Epidermal melanocyte (primary cell): ENCODE measurements around the gene CEACAM4.

Experiments
- DNase-seq: peaks from one replicate; pipeline ENCODE4 v3.0.0; 2011; ENCODE audit warnings: low spot score; ENCODE audit not compliant: insufficient read length

The CEACAM4 gene

GRCh38 chr19:41617941-41618730, 8.7 kb downstream of the CEACAM4 start:
- no peak for DNase-seq

GRCh38 chr19:41616792-41617621, 9.9 kb downstream of the CEACAM4 start:
- DNase-seq = no peak

GRCh38 chr19:41615207-41615606, 11.7 kb downstream of the CEACAM4 start:
- no peak for DNase-seq

GRCh38 chr19:41612483-41612882, 14.4 kb downstream of the CEACAM4 start:
- no peak for DNase-seq

GRCh38 chr19:41610789-41611188, 16.1 kb downstream of the CEACAM4 start:
- no peak for DNase-seq

GRCh38 chr19:41607668-41608067, 19.2 kb downstream of the CEACAM4 start:
- DNase-seq = no peak

- no peak for DNase-seq
These were observed 20.5 kb downstream of the CEACAM4 start for GRCh38 chr19:41606215-41606837.

GRCh38 chr19:41604831-41605230, 22.0 kb downstream of the CEACAM4 start:
- DNase-seq = no peak

- DNase-seq = no peak
These were observed 25.1 kb downstream of the CEACAM4 start for GRCh38 chr19:41601771-41602170.

- DNase-seq = no peak
These were observed 27.5 kb downstream of the CEACAM4 start for GRCh38 chr19:41599175-41599966.

- peak; percentile 93 for DNase-seq
These were observed 29.3 kb downstream of the CEACAM4 start for GRCh38 chr19:41597600-41598041.

- DNase-seq = no peak
These were observed 31.0 kb downstream of the CEACAM4 start for GRCh38 chr19:41595890-41596280.

GRCh38 chr19:41595258-41595889, 31.5 kb downstream of the CEACAM4 start:
- no peak for DNase-seq

- no peak for DNase-seq
These were observed 34.8 kb downstream of the CEACAM4 start for GRCh38 chr19:41591951-41592562.

GRCh38 chr19:41590936-41591335, 35.9 kb downstream of the CEACAM4 start:
- no peak for DNase-seq

- DNase-seq = no peak
These were observed 37.5 kb downstream of the CEACAM4 start for GRCh38 chr19:41589371-41589770.

- no peak for DNase-seq
These were observed 38.2 kb downstream of the CEACAM4 start for GRCh38 chr19:41588497-41589209.

- no peak for DNase-seq
These were observed 39.0 kb downstream of the CEACAM4 start for GRCh38 chr19:41587838-41588210.

- DNase-seq = no peak
These were observed 39.6 kb downstream of the CEACAM4 start for GRCh38 chr19:41587101-41587837.
